HFF-Myc (cell line): ENCODE results near the gene PSMA6.
"Not testable (repeated sequence)": the region's sequence is repeated elsewhere in the genome, so short reads cannot be mapped to it uniquely, and the experiment has no call there.

Experiments
- DNase-seq: peaks from one replicate; pipeline ENCODE4 v3.0.0-alpha.2; 2011; ENCODE audit warnings: low read depth; ENCODE audit errors: extremely low read depth
- H3K4me3 ChIP-seq: replicated peaks from 2 replicates; pipeline ENCODE4 v1.5.1; 2011; ENCODE audit warnings: low read depth, mild to moderate bottlenecking, control low read depth, low read length
- CTCF ChIP-seq: IDR thresholded peaks from 2 replicates; pipeline ENCODE4 v1.5.1; 2012; ENCODE audit warnings: mild to moderate bottlenecking, low read depth, low read length, control low read depth; ENCODE audit errors: missing control alignments

Gene PSMA6

GRCh38 chr14:35333264-35333730, 41.1 kb downstream of the PSMA6 start:
- DNase-seq, result no peak
- TF ChIP-seq CTCF, result no peak
- H3K4me3 ChIP-seq, result no peak overlapping the region

GRCh38 chr14:35333797-35334743, 41.9 kb downstream of the PSMA6 start:
- H3K4me3 ChIP-seq, result no peak overlapping the region
- TF ChIP-seq CTCF, result no peak
- DNase-seq, result no peak

- TF ChIP-seq CTCF, result no peak
- DNase-seq, result no peak
- H3K4me3 ChIP-seq, result no peak overlapping the region
Measured at GRCh38 chr14:35335388-35336092, 43.4 kb downstream of the PSMA6 start.

GRCh38 chr14:35336171-35336493, 44.0 kb downstream of the PSMA6 start:
- H3K4me3 ChIP-seq, DNase-seq: not testable (repeated sequence)

GRCh38 chr14:35336494-35337268, 44.5 kb downstream of the PSMA6 start:
- no peak overlapping the region for H3K4me3 ChIP-seq
- no peak for TF ChIP-seq CTCF
- no peak for DNase-seq

GRCh38 chr14:35337269-35338255, 45.4 kb downstream of the PSMA6 start:
- TF ChIP-seq CTCF, result no peak
- no peak overlapping the region for H3K4me3 ChIP-seq
- no peak for DNase-seq
